Measurements from ENCODE around the gene GNB5.

Gene GNB5

DNA sequence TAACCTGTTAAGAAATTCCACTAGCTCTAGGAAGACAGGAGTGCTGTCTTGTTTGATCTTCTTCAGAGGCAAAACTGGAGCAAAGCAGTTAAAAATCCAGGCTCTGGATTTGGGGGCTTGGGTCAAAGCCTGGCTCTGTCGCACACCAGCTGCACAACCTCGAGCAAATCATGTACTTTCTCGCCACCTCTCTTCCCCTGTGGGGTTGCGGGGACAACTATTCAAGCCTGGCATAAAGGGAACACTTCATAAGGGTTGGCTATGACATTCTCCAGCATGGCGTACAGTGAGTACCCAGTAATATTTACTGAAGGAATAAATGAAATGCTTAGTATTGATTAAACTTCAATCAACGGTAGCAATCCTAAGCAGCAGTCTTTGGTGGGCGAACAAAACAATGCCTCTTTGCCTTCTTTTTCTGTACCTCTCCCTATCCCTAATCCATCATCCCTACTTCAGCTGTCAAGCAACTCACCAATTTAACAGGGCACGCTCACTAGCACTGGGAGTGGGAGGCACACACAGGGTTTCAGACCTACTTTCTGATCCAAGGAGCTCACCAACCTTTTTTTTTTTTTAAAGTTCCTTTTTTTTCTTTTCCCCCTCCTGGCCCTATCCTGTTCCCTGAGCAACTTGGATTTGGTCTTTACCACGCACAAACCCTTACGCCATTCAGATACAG, 33.0 kb downstream of the GNB5 start:
- Histone ChIP-seq H3K4me2 (ENCODE audit: low read length) (no peak overlapping the region), H3K9me2 (replicated peaks; ENCODE audit: control insufficient read depth, low read length) (no peaks in the 10 kb centered on the region), H3F3A (ENCODE audit: control insufficient read depth, insufficient read depth) (no peaks in the 10 kb centered on the region), H3K27me3 (ENCODE audit: control insufficient read depth, low read length) (no peaks in the 10 kb centered on the region), H3K4me1 (ENCODE audit: control insufficient read depth, low read length) (peaks cover 17% of the 10 kb centered on the region), H3K27ac (ENCODE audit: low read depth, low read length) (no peak overlapping the region), H3K4me3 (ENCODE audit: low read length) (no peak overlapping the region), H3K36me3 (ENCODE audit: control insufficient read depth, low read length) (peaks cover 38% of the 10 kb centered on the region), H3K79me2 (ENCODE audit: control insufficient read depth, low read length) (peaks cover 44% of the 10 kb centered on the region), H3K9me3 (ENCODE audit: control insufficient read depth, insufficient read depth, low read length) (no peaks in the 10 kb centered on the region), H4K20me1 (ENCODE audit: control insufficient read depth, insufficient read depth, low read depth, low read length) (no peaks in the 10 kb centered on the region; the same call in 1 of the 2 replicates)
- TF ChIP-seq, protein P1, sequence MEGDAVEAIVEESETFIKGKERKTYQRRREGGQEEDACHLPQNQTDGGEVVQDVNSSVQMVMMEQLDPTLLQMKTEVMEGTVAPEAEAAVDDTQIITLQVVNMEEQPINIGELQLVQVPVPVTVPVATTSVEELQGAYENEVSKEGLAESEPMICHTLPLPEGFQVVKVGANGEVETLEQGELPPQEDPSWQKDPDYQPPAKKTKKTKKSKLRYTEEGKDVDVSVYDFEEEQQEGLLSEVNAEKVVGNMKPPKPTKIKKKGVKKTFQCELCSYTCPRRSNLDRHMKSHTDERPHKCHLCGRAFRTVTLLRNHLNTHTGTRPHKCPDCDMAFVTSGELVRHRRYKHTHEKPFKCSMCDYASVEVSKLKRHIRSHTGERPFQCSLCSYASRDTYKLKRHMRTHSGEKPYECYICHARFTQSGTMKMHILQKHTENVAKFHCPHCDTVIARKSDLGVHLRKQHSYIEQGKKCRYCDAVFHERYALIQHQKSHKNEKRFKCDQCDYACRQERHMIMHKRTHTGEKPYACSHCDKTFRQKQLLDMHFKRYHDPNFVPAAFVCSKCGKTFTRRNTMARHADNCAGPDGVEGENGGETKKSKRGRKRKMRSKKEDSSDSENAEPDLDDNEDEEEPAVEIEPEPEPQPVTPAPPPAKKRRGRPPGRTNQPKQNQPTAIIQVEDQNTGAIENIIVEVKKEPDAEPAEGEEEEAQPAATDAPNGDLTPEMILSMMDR (IDR thresholded peaks at IDR 0.05; ENCODE audit: low read depth, low read length, poor library complexity, severe bottlenecking) = no peak

DNA sequence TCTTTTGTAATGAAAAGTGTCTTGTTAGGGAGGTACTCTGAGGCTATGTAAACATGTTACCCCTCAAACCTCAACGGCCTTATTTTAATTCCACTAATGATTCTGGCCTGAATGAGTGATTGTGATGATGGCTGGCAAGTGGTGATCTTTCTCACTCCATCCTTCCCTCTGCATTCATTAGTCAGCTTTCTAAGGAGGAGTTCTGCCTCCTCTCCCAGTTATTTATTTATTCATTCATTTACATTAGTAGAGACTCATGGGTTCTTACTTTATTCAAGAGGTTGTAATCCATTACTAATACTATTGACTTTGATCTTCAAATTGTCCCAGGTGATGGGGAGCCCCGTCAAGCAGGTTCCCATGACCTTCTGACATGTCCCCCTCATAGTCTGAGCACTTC, 35.3 kb downstream of the GNB5 start:
- Histone ChIP-seq H3K27ac (ENCODE audit: low read depth, low read length) (no peak overlapping the region), H4K20me1 (ENCODE audit: control insufficient read depth, insufficient read depth, low read depth, low read length) (no peaks in the 10 kb centered on the region; the same call in 1 of the 2 replicates), H3K36me3 (ENCODE audit: control insufficient read depth, low read length) (peaks cover 32% of the 10 kb centered on the region), H3F3A (ENCODE audit: control insufficient read depth, insufficient read depth) (no peaks in the 10 kb centered on the region), H3K9me3 (ENCODE audit: control insufficient read depth, insufficient read depth, low read length) (no peaks in the 10 kb centered on the region), H3K79me2 (ENCODE audit: control insufficient read depth, low read length) (peaks cover 22% of the 10 kb centered on the region), H3K4me3 (ENCODE audit: low read length) (no peak overlapping the region), H3K4me2 (ENCODE audit: low read length) (peak overlapping the region; percentile 13), H3K9me2 (replicated peaks; ENCODE audit: control insufficient read depth, low read length) (no peaks in the 10 kb centered on the region), H3K4me1 (ENCODE audit: control insufficient read depth, low read length) (peaks cover 17% of the 10 kb centered on the region), H3K27me3 (ENCODE audit: control insufficient read depth, low read length) (no peaks in the 10 kb centered on the region)
- no peak for TF ChIP-seq EZH2phosphoT487 (IDR thresholded peaks at IDR 0.05; ENCODE audit: borderline replicate concordance, low read length)
- TF ChIP-seq, protein P1 (IDR thresholded peaks at IDR 0.05; ENCODE audit: low read depth, low read length, poor library complexity, severe bottlenecking) = no peak

DNA sequence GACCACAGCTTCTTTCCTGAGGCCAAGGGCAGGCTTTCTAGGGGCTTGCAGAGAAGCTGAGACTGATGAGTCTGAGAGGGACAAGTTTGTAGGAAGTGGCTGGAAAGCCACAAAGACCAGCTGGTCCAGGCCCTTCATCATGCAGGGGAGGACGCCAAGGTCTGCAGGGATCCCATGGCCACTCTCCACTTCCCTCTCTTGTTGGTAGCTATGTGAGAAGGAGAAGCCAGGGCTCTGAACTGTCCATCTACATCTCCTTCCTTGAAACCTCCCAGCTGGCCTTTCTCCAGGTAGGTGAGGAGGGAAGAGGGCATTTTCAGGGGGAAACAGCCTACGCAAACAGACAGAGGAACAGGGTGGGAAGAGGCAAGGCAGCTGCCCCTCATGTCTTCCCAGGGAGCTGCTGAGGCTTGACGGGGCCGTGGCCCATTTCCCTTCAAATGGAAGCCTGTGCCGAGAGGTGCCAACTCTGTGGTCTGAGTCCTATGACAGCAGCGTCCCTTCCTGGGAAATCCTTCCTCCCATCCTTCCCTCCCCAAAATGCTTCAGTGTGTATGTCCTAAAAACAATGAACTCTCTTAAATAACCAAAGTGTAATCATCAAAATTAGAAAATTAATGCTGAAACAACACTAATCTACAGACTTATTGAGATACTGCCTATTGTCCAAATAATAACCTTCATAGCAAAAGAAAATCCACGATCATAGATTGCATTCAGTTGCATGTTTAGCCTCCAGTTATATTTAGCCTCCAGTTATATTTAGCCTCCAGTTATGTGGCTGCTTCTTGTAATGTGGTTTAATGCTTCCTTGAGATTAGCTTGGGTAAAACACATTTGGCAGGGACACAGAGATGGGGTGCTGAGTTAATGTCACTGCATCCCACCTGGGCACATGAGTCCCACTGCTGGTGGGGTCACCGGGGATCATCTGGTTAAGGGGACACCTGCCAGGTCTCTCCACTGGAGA, 36.0 kb downstream of the GNB5 start:
- Histone ChIP-seq H3K79me2 (ENCODE audit: control insufficient read depth, low read length) (peaks cover 18% of the 10 kb centered on the region), H3K9me3 (ENCODE audit: control insufficient read depth, insufficient read depth, low read length) (no peaks in the 10 kb centered on the region), H3K27ac (ENCODE audit: low read depth, low read length) (no peak overlapping the region), H3K4me2 (ENCODE audit: low read length) (peak overlapping the region; percentile 13), H3K4me1 (ENCODE audit: control insufficient read depth, low read length) (peaks cover 17% of the 10 kb centered on the region), H3K4me3 (ENCODE audit: low read length) (no peak overlapping the region), H3K9me2 (replicated peaks; ENCODE audit: control insufficient read depth, low read length) (no peaks in the 10 kb centered on the region), H4K20me1 (ENCODE audit: control insufficient read depth, insufficient read depth, low read depth, low read length) (no peaks in the 10 kb centered on the region; the same call in 1 of the 2 replicates), H3F3A (ENCODE audit: control insufficient read depth, insufficient read depth) (no peaks in the 10 kb centered on the region), H3K36me3 (ENCODE audit: control insufficient read depth, low read length) (peaks cover 34% of the 10 kb centered on the region), H3K27me3 (ENCODE audit: control insufficient read depth, low read length) (no peaks in the 10 kb centered on the region)
- TF ChIP-seq, protein P1 (IDR thresholded peaks at IDR 0.05; ENCODE audit: low read depth, low read length, poor library complexity, severe bottlenecking) = no peak
- TF ChIP-seq EZH2phosphoT487 (IDR thresholded peaks at IDR 0.05; ENCODE audit: borderline replicate concordance, low read length) = no peak
